K562 (cell line): ENCODE results near the gene SLC25A21. TPM values are rescaled to one million over a fixed set of nuclear protein-coding genes. Genes with fewer than 3 reads are reported as not detected.
A peak's percentile ranks its signal among the peaks of the same experiment; 100 is the strongest.

Experiments
- CREM ChIP-seq: IDR thresholded peaks from 2 replicates; pipeline ENCODE4 v1.6.1; 2014; ENCODE audit warnings: antibody characterized with exemption, low read depth
- DACH1 ChIP-seq: fragments of 450-650 bp; IDR thresholded peaks from 2 replicates; pipeline ENCODE4 v1.6.1; 2018; ENCODE audit not compliant: partially characterized antibody
- DLX4 ChIP-seq: fragments of 250-450 bp; sonication (Bioruptor Pico); IDR thresholded peaks from 2 replicates; pipeline ENCODE4 v1.6.1; 2021; ENCODE audit warnings: mild to moderate bottlenecking
- E2F4 ChIP-seq: sonication (generic); formaldehyde crosslinking; IDR thresholded peaks from 2 replicates; pipeline ENCODE4 v1.8.0; 2022; ENCODE audit warnings: mild to moderate bottlenecking, low read depth, missing genetic modification reagents
- HLTF ChIP-seq: fragments of 450-650 bp; IDR thresholded peaks from 2 replicates; pipeline ENCODE4 v1.6.1; 2016
- HNRNPH1 ChIP-seq: fragments of 200-400 bp; formaldehyde crosslinking; optimal IDR thresholded peaks from 2 replicates; pipeline ENCODE3; 2017; ENCODE audit warnings: low read depth, mild to moderate bottlenecking, low read length, moderate library complexity
- MAX ChIP-seq: sonication (generic); formaldehyde crosslinking; IDR thresholded peaks from 2 replicates; pipeline ENCODE4 v1.9.0; 2022; ENCODE audit warnings: mild to moderate bottlenecking, missing genetic modification reagents
- MTA2 ChIP-seq: fragments of 450-650 bp; IDR thresholded peaks from 2 replicates; pipeline ENCODE4 v1.6.1; 2016; ENCODE audit warnings: low read depth
- MYC ChIP-seq, 2 experiments: fragments of 250-450 bp in 1 of 2; sonication (Bioruptor Pico) in 1 of 2; IDR thresholded peaks; 2 replicates each; pipeline versions ENCODE4 v1.5.1 to v1.6.1; 2012 to 2021; ENCODE audit warnings: low read depth in 2 of 2, borderline replicate concordance in 1 of 2, improper control_type of control experiment in 1 of 2, low read length in 1 of 2, mild to moderate bottlenecking in 1 of 2, moderate library complexity in 1 of 2
- NR1H2 ChIP-seq: sonication (generic); formaldehyde crosslinking; IDR thresholded peaks from 2 replicates; pipeline ENCODE4 v1.4.0; 2020; ENCODE audit warnings: mild to moderate bottlenecking, missing genetic modification reagents
- PREB ChIP-seq: sonication (generic); formaldehyde crosslinking; IDR thresholded peaks from 2 replicates; pipeline ENCODE4 v1.8.1; 2023; ENCODE audit warnings: mild to moderate bottlenecking, missing genetic modification reagents
- RAD51 ChIP-seq: fragments of 450-650 bp; IDR thresholded peaks from 2 replicates; pipeline ENCODE4 v1.7.1; 2016; ENCODE audit warnings: low read depth, mild to moderate bottlenecking, borderline replicate concordance
- SIX5 ChIP-seq, 2 experiments: IDR thresholded peaks; 2 replicates each; pipeline ENCODE4 v1.6.1; 2011; ENCODE audit warnings: low read length in 2 of 2, borderline replicate concordance in 1 of 2, low read depth in 1 of 2, mild to moderate bottlenecking in 1 of 2, moderate library complexity in 1 of 2; ENCODE audit not compliant: insufficient read depth in 1 of 2
- TAF1 ChIP-seq: IDR thresholded peaks from 2 replicates; pipeline ENCODE4 v1.6.1; 2011; ENCODE audit warnings: mild to moderate bottlenecking, low read length, moderate library complexity; ENCODE audit not compliant: insufficient read depth, control insufficient read depth, severe bottlenecking; ENCODE audit errors: extremely low read depth
- THAP12 ChIP-seq: fragments of 250-450 bp; sonication (Bioruptor Pico); IDR thresholded peaks from 2 replicates; pipeline ENCODE4 v1.9.0; 2021; ENCODE audit warnings: mild to moderate bottlenecking, inconsistent platforms
- THRB ChIP-seq: fragments of 450-650 bp; formaldehyde crosslinking; conservative IDR thresholded peaks from 2 replicates; pipeline ENCODE4 v1.4.0; 2022; ENCODE audit warnings: mild to moderate bottlenecking, missing genetic modification characterization
- U2AF2 ChIP-seq: fragments of 200-400 bp; formaldehyde crosslinking; optimal IDR thresholded peaks from 2 replicates; pipeline ENCODE3; 2017; ENCODE audit warnings: low read depth, mild to moderate bottlenecking, low read length
- VEZF1 ChIP-seq: fragments of 200-800 bp; sonication (Bioruptor generic); IDR thresholded peaks from 2 replicates; pipeline ENCODE4 v1.6.1; 2017; ENCODE audit warnings: missing genetic modification characterization, missing compliant biosample characterization
- ZNF3 ChIP-seq: fragments of 250-450 bp; sonication (Bioruptor Pico); IDR thresholded peaks from 2 replicates; pipeline ENCODE4 v1.5.0; 2021; ENCODE audit warnings: mild to moderate bottlenecking, moderate library complexity
- ZNF766 ChIP-seq: fragments of 200-800 bp; sonication (Bioruptor generic); conservative IDR thresholded peaks from 2 replicates; pipeline ENCODE4 v1.6.1; 2016; ENCODE audit warnings: missing genetic modification characterization, missing compliant biosample characterization
- polyA plus RNA-seq, 8 experiments: library from polyadenylated mRNA; depleted of rRNA in 4 of 8; stranded (reverse) in 5 of 8; unstranded in 3 of 8; fragments of >200 nt; fragmentation: Nextera tagmentation in 2 of 8; fragmentation: Illumina TruSeq in 1 of 8; extraction: Ambion mirVana in 2 of 8; extraction: Trizol in 1 of 8; gene quantifications; 2 replicates each; pipeline versions ENCODE4 v1.2.1 to v1.2.3, GENCODE V29; 2011 to 2014; ENCODE audit warnings: inconsistent platforms in 1 of 8, missing spikeins in 1 of 8
- total RNA-seq, 7 experiments: library from RNA; depleted of rRNA in 6 of 7; stranded (reverse); fragments of >200 nt in 6 of 7; fragmentation: Illumina TruSeq in 2 of 7; extraction: Trizol in 2 of 7; gene quantifications; 2 replicates each; pipeline versions ENCODE4 v1.2.1 to v1.2.3, GENCODE V29; 2011 to 2021; ENCODE audit warnings: low replicate concordance in 1 of 7

Gene SLC25A21
- total and polyA plus RNA-seq, 9 of the 15 experiments (the other 6 are each of a cell fraction or from before 2014, with no cell fraction given) = 15.2 to 46.7 (median 28.7) TPM

- TF ChIP-seq TAF1 = peak; percentile 29
- TF ChIP-seq THRB (CRISPR knock-in tag) = no peak
- no peak for TF ChIP-seq SIX5 (IDR thresholded peaks at IDR 0.05; ENCODE audit: borderline replicate concordance in 1 of 2, insufficient read depth in 1 of 2, low read depth in 1 of 2, low read length in 2 of 2)
- TF ChIP-seq MYC (IDR thresholded peaks at IDR 0.05; ENCODE audit: low read depth, low read length) = 0 out of 2 replicates have a peak, but pooled peaks have one; percentile 39
- TF ChIP-seq MYC (CRISPR knock-in tag; IDR thresholded peaks at IDR 0.05; ENCODE audit: borderline replicate concordance, low read depth) = no peak
- TF ChIP-seq DACH1 = no peak
- TF ChIP-seq RAD51 = no peak
- TF ChIP-seq CREM = peak; percentile 48; the same call in 1 of the 2 replicates
- no peak for TF ChIP-seq ZNF766 (CRISPR knock-in tag)
- no peak for TF ChIP-seq MTA2
- no peak for TF ChIP-seq E2F4 (CRISPR knock-in tag)
- no peak for TF ChIP-seq MAX (CRISPR knock-in tag)
- TF ChIP-seq ZNF3 (CRISPR knock-in tag) = no peak
- no peak for TF ChIP-seq NR1H2 (CRISPR knock-in tag)
- TF ChIP-seq THAP12 = no peak
- peak; percentile 32; the same call in 1 of the 2 replicates for TF ChIP-seq VEZF1 (CRISPR knock-in tag)
- no peak for TF ChIP-seq U2AF2
- no peak for TF ChIP-seq HNRNPH1
- no peak for TF ChIP-seq PREB (CRISPR knock-in tag)
- no peak for TF ChIP-seq HLTF
- no peak for TF ChIP-seq DLX4
These were observed 1.4 kb downstream of the SLC25A21 start (continued) for GRCh38 chr14:37170993-37171392.
